Activated CD4-positive, alpha-beta T cell treated with anti-CD3 and anti-CD28 coated beads for 36 hours (primary cell): Measurements from ENCODE around the gene SUPT4H1. TPM values are rescaled to one million over a fixed set of nuclear protein-coding genes. Genes with fewer than 3 reads are reported as not detected.

Experiments used
- ATAC-seq: fragments of 200-7000 bp; cut with Tn5 transposase; one replicate; pipeline ENCODE4 v1.10.0; 2021; ENCODE audit warnings: mild to moderate bottlenecking, moderate library complexity
- CTCF ChIA-PET: fragments of 350-600 bp; sonication (Branson Sonifier 250); formaldehyde crosslinking; loops from one replicate; lab custom pipeline; 2021; ENCODE audit warnings: antibody characterized with exemption; lab: Charles Lee
- POLR2A ChIA-PET: fragments of 350-600 bp; sonication (Branson Sonifier 250); formaldehyde crosslinking; loops from one replicate; lab custom pipeline; 2021; ENCODE audit warnings: antibody characterized with exemption, inconsistent platforms; lab: Charles Lee
- DNase-seq: peaks from one replicate; pipeline ENCODE4 v3.0.0-alpha.2; 2020
- H3K27ac Mint-ChIP-seq: one replicate; pipeline ENCODE4 v1.8.0; 2021; ENCODE audit warnings: mixed read lengths
- H3K27me3 Mint-ChIP-seq: one replicate; pipeline ENCODE4 v1.8.0; 2021; ENCODE audit warnings: mixed read lengths
- H3K36me3 Mint-ChIP-seq: one replicate; pipeline ENCODE4 v1.8.0; 2021; ENCODE audit warnings: low read depth, mixed read lengths
- H3K4me1 Mint-ChIP-seq: one replicate; pipeline ENCODE4 v1.8.0; 2021; ENCODE audit warnings: mixed read lengths
- H3K4me3 Mint-ChIP-seq: one replicate; pipeline ENCODE4 v1.8.0; 2021; ENCODE audit warnings: mild to moderate bottlenecking, moderate library complexity, mixed read lengths
- H3K9me3 Mint-ChIP-seq: one replicate; pipeline ENCODE4 v1.8.0; 2021; ENCODE audit warnings: low read depth, mixed read lengths
- intact Hi-C, 2 experiments: fragments of 100-400 bp; cut with DNase I in 1 of 2; cut with micrococcal nuclease in 1 of 2; formaldehyde crosslinking; loops; one replicate each; pipeline versions ENCODE4 v1.14.2 to v1.15.1; 2022 to 2024; cut with DNase I, micrococcal nuclease
- total RNA-seq, 2 experiments: library from RNA; stranded (reverse); gene quantifications; one replicate each; pipeline ENCODE4 v1.2.3, GENCODE V29; 2021

Gene SUPT4H1
- total RNA-seq, 2 experiments from 2014 or later, result 106 to 129 TPM

DNA sequence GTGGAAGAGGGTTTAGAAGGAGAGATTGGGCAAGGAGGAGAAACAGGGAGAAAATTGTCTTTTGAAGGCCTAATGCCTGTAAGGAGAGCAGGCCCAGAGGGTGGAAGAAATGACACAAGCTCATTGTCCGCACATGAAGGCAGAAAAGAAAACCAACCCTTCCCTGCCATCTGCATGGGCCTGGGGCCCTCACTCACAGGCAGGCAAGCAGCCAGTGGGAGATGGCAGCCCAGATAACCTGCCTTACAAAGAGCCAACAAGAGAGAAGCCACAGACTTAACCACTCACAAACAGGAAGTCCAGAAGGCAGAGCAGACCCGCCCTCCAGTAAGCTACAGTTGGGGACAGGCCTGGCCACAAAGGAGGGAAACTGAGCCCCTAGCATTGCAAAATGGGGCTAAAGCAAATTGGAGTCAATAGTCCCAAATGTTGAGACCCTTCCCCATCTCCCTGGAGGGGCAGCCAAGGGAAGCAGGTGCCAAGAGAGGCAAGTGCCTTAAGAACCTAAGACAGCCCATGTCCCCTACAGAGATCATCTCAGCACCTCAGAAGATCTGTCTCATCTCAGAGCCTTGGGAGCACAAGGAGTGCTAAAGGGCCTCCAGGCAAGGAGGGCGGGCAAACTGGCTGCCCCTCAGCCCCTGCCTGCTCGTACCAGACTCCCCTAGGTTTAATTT lies 16.1 kb downstream of the SUPT4H1 start:
- ChIA-PET POLR2A (interaction anchor here (0.6 to 6.5 kb wide), 9 partner anchors 9 to 323 kb away, joined by 3 to 95 read pairs (median 4); partner anchors contain the start of genes RNF43 and SUPT4H1), CTCF (interaction anchor here (0.7 to 4.8 kb wide), 7 partner anchors 8 to 82 kb away, joined by 3 to 40 read pairs (median 18); partner anchors contain the start of genes RNF43 and SUPT4H1)
- intact Hi-C loops, result loop anchor here (5.0 to 10.0 kb wide), 10 partner anchors 254 to 1506 kb away; partner anchors contain the start of genes DYNLL2 (in 1 of the 2), MRPS23 (in 1 of the 2), PRR11 (in 1 of the 2) and PTRH2 (in 1 of the 2)
- peak overlapping the region; percentile 100 for H3K4me3 Mint-ChIP-seq
- no peaks in the 10 kb centered on the region for H3K9me3 Mint-ChIP-seq
- H3K4me1 Mint-ChIP-seq, result peaks cover 22% of the 10 kb centered on the region
- peak; percentile 86 for DNase-seq
- peak; percentile 16 for ATAC-seq
- H3K36me3 Mint-ChIP-seq, result peaks cover 69% of the 10 kb centered on the region
- peaks cover 2% of the 10 kb centered on the region for H3K27me3 Mint-ChIP-seq
- H3K27ac Mint-ChIP-seq, result peak overlapping the region; percentile 99

DNA sequence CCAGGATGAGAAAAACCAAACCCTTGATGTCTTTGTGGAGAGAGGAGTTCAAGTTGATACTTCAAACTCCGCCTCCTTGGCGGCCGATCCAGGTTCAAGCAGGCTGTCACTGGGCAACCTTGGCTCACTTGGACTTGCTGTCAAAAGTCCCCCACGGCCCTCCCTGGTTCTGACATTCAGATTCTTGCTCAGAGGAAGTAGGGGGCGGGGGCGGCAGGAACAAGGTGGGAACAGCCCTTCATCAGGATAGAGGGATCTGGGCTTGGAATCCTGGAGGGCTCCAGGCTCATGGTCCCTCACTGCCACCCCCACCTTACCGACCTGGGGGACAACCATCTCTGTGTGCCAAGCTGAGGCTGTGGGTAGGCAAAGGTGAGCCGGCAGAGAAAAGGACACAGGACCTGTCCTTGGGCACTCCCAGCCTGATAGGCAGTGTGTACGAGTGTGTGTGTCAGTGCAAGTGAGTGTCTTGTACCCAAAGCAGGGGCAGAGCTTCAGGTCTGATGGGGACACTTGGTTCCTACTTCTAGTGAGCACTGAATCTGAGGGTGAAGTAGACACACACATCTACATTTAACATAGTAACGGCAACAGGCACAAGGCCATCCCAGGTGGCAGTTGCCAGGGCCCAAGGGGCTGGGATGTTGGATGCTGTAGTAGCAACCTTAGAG lies 16.8 kb downstream of the SUPT4H1 start:
- H3K36me3 Mint-ChIP-seq, result peaks cover 69% of the 10 kb centered on the region
- H3K27me3 Mint-ChIP-seq, result peaks cover 2% of the 10 kb centered on the region
- H3K27ac Mint-ChIP-seq, result peak overlapping the region; percentile 99
- POLR2A ChIA-PET, result interaction anchor here (1.1 to 6.5 kb wide), 6 partner anchors 9 to 296 kb away, joined by 3 to 95 read pairs (median 4); partner anchors contain the start of genes RNF43 and SUPT4H1
- ATAC-seq (no peak), DNase-seq (peak; percentile 79)
- H3K4me1 Mint-ChIP-seq, result peaks cover 19% of the 10 kb centered on the region
- no peaks in the 10 kb centered on the region for H3K9me3 Mint-ChIP-seq
- H3K4me3 Mint-ChIP-seq, result peak overlapping the region; percentile 100
- intact Hi-C loops, result loop anchor here (5.0 to 10.0 kb wide), 10 partner anchors 253 to 1507 kb away; partner anchors contain the start of genes DYNLL2 (in 1 of the 2), MRPS23 (in 1 of the 2), PRR11 (in 1 of the 2) and PTRH2 (in 1 of the 2)
- CTCF ChIA-PET, result interaction anchor here (0.7 to 4.0 kb wide), 5 partner anchors 9 to 82 kb away, joined by 3 to 40 read pairs (median 18); partner anchors contain the start of genes RNF43 and SUPT4H1

DNA sequence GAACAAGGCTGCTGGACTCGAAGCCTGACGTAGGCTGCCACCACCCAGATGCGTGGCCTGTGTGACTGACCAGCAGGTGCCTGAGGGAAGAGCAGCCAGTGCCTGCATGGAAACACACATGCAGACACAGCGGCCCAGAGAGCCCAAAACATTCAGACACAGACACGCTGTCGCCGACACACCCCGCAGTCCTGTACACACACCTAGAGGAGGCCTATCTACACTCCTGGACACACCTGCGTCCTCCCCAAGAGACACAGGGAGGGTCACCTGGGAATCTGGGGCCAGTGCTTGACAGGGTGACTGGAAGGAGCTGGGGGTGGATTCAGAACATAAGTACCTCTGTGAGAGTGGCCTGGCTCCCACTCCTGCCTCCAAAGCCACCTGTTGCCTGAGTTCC lies 17.3 kb downstream of the SUPT4H1 start:
- DNase-seq, result peak; percentile 45
- peaks cover 67% of the 10 kb centered on the region for H3K36me3 Mint-ChIP-seq
- ChIA-PET CTCF (interaction anchor here (1.3 to 4.0 kb wide), 4 partner anchors 9 to 18 kb away, joined by 7 to 40 read pairs (median 8); partner anchors contain the start of gene SUPT4H1), POLR2A (interaction anchor here (2.5 to 6.5 kb wide), 4 partner anchors 8 to 18 kb away, joined by 21 to 172 read pairs (median 76); partner anchors contain the start of gene SUPT4H1)
- H3K4me3 Mint-ChIP-seq, result peak overlapping the region; percentile 100
- ATAC-seq, result no peak
- peaks cover 2% of the 10 kb centered on the region for H3K27me3 Mint-ChIP-seq
- H3K4me1 Mint-ChIP-seq, result peaks cover 16% of the 10 kb centered on the region
- intact Hi-C loops, result loop anchor here (5.0 to 10.0 kb wide), 10 partner anchors 252 to 1508 kb away; partner anchors contain the start of genes DYNLL2 (in 1 of the 2), MRPS23 (in 1 of the 2), PRR11 (in 1 of the 2) and PTRH2 (in 1 of the 2)
- H3K9me3 Mint-ChIP-seq, result no peaks in the 10 kb centered on the region
- H3K27ac Mint-ChIP-seq, result peak overlapping the region; percentile 99

DNA sequence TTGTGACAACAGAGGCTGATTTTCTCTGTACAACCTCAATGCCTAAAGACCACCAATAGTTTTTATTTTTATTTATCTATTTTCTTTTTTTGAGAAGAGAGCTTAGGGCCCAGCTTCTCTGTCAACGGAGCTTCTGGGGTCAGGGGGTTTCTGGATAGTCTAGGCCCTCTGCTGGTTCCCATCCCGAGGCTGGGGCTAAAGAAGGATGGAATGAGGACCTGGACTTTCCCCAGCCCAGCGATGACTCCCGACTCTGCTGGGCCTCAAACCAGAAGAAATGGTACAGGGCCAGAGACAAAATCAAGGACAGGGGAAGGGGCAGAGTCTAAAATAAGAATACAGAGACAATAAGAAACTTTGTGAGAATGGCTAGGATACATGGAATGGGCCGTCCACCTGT lies 17.7 kb downstream of the SUPT4H1 start:
- H3K36me3 Mint-ChIP-seq, result peaks cover 67% of the 10 kb centered on the region
- peaks cover 19% of the 10 kb centered on the region for H3K4me1 Mint-ChIP-seq
- H3K27me3 Mint-ChIP-seq, result peaks cover 2% of the 10 kb centered on the region
- ChIA-PET POLR2A (interaction anchor here (4.5 to 4.8 kb wide), 2 partner anchors 8 to 18 kb away, joined by 56 to 172 read pairs; partner anchors contain the start of gene SUPT4H1), CTCF (interaction anchor here (1.8 to 4.0 kb wide), 3 partner anchors 9 to 18 kb away, joined by 7 to 40 read pairs (median 9); partner anchors contain the start of gene SUPT4H1)
- H3K27ac Mint-ChIP-seq, result peak overlapping the region; percentile 99
- DNase-seq (no peak), ATAC-seq (no peak)
- H3K9me3 Mint-ChIP-seq, result no peaks in the 10 kb centered on the region
- H3K4me3 Mint-ChIP-seq, result peak overlapping the region; percentile 100
- intact Hi-C loops, result loop anchor here (10.0 kb wide), 4 partner anchors 301 to 1371 kb away; partner anchors contain the start of genes MRPS23 (in 1 of the 2), PRR11 (in 1 of the 2), PTRH2 (in 1 of the 2) and SKA2 (in 1 of the 2)

DNA sequence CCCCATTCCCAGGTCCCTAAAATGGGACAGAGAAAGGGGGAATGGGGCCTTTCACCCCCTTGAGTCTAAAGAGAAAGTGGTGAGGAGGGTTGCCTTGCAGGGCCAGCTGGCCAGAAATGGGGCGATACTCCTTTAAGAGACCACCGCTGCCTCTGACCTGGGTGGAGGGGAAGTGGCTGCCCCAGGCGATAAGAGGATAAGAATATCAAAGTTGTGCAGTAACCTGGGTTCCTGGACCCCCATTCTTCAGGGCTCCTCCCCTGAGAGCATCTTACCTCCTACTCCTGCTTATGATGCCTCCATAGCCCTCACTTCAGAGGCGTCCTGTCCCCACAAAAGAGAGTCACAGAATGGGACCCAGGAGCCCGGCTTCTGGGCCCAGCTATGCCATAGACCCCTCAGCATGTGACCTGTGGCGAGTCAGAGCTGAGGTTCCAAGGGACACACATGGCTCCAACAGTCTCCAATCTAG lies 18.2 kb downstream of the SUPT4H1 start:
- peaks cover 2% of the 10 kb centered on the region for H3K27me3 Mint-ChIP-seq
- intact Hi-C loops, result loop anchor here (10.0 kb wide), 4 partner anchors 301 to 1371 kb away; partner anchors contain the start of genes MRPS23 (in 1 of the 2), PRR11 (in 1 of the 2), PTRH2 (in 1 of the 2) and SKA2 (in 1 of the 2)
- ATAC-seq, result no peak

DNA sequence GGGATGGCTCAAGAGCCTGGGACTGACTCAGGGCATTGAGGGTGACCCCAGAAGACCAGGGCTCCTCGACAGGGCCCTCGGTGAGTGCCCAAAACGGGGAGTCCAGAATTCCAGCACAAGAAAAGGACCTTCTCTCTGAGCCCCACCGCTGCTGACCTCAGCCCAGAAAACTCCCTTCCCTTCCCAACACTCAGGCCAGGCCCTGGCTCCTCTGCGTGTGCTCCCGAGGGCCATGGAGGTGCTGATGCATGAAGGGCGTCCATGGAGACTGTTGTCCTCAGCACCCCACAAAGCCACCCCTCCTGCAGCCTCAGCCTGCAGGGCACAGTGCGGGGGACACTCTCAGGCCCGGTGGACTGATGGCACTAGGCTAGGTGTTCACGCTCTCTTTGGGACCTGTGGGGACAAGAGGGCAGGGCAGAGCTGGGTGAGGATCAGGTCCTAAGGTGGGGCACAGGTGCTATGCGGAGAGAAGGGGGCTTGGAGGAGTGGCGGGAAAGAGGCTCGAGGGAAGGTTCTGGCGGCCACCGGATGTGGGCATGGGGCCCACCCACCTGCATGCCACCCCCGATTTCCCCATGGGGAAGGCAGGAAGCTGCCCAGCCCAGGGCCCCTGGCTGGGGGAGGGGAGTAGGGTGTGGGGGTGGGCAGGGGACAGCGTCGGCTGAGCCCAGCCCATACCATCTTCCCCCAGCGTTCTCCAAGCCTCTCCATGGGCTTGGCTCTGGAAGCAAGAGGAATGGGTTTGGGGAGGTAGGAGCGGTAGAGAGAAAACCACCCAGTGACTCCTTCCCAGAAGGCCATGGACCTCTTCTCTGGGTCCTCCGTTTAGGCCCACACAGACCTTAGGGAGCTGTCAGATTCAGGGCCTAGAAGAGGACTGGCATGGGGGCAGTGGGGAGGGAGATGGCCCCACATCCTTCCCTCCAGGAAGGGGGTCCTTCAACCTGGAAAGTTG lies 18.9 kb downstream of the SUPT4H1 start:
- DNase-seq (peak; percentile 86), ATAC-seq (no peak)
- Mint-ChIP-seq H3K27ac (peak overlapping the region; percentile 99), H3K4me3 (peak overlapping the region; percentile 100), H3K36me3 (peaks cover 70% of the 10 kb centered on the region), H3K4me1 (peaks cover 30% of the 10 kb centered on the region), H3K27me3 (peaks cover 2% of the 10 kb centered on the region), H3K9me3 (no peaks in the 10 kb centered on the region)
- intact Hi-C loops, result loop anchor here (10.0 kb wide), 4 partner anchors 302 to 1372 kb away; partner anchors contain the start of genes MRPS23 (in 1 of the 2), PRR11 (in 1 of the 2), PTRH2 (in 1 of the 2) and SKA2 (in 1 of the 2)
- POLR2A ChIA-PET, result interaction anchor here (0.7 to 4.8 kb wide), 13 partner anchors 10 to 1560 kb away, joined by 3 to 172 read pairs (median 6); partner anchors contain the start of genes RNF43, RPS6KB1, SRSF1 and SUPT4H1
- CTCF ChIA-PET, result interaction anchor here (0.8 to 4.0 kb wide), 8 partner anchors 8 to 85 kb away, joined by 3 to 40 read pairs (median 6); partner anchors contain the start of genes RNF43 and SUPT4H1

More for the DNA sequence above, 18.2 kb downstream of the SUPT4H1 start:
- Mint-ChIP-seq H3K36me3 (peaks cover 67% of the 10 kb centered on the region), H3K27ac (peak overlapping the region; percentile 99), H3K4me3 (peak overlapping the region; percentile 100), H3K4me1 (peaks cover 24% of the 10 kb centered on the region), H3K9me3 (no peaks in the 10 kb centered on the region)
- peak; percentile 46 for DNase-seq
- ChIA-PET CTCF (interaction anchor here (0.8 to 4.0 kb wide), 4 partner anchors 10 to 83 kb away, joined by 3 to 40 read pairs (median 8); partner anchors contain the start of gene SUPT4H1), POLR2A (interaction anchor here (0.8 to 4.8 kb wide), 5 partner anchors 9 to 297 kb away, joined by 3 to 172 read pairs (median 15); partner anchors contain the start of genes RNF43 and SUPT4H1)

DNA sequence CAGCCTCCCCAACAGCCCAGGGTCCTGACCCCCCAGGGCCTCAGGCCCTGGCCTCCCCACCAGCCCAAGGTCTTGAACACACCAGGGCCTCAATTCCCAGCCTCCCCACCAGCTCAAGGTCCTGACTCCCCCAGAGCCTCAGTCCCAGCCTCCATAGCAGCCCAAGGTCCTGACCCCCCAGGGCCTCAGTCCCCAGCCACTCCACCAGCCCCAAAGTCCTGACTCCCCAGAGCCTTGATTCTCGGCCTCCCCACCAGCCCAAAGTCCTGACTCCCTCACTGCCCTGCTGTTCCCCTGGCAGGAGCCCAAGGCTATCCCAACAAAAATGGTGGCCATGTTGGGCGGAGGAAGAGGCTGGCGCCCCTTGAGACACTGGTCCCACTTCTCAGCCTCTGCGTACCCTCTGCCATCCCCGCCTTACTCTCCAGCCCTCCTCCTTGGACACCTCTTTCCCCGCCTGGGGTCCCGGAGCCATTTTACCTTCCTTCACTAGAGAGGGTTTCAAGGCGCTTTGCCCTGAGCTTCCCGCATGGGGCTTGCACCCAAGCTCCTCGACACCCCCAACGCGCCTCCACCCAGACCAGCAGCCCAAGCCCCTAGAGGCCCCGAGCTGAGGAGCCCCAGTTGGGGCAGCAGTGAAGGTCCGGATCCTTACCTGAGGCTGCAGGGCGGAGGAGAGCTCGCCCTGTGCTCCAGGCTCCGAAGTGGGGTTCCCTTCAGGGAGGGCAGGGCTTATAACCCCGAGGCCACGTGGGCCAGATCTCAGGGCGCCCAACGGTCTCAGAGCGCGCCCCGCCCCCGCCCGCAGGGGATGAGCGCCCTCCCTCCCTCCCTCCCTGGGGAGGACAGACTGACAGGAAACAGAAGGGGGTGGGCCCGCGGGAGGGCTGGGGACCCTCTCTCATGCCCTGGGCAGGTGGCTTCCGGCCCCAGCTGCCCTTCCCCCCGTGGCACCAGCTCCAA lies 19.9 kb downstream of the SUPT4H1 start:
- Mint-ChIP-seq H3K27me3 (peaks cover 2% of the 10 kb centered on the region), H3K4me3 (peak overlapping the region; percentile 100), H3K36me3 (peaks cover 66% of the 10 kb centered on the region), H3K9me3 (no peaks in the 10 kb centered on the region), H3K27ac (peak overlapping the region; percentile 100), H3K4me1 (peaks cover 36% of the 10 kb centered on the region)
- ATAC-seq, result peak; percentile 4
- POLR2A ChIA-PET, result interaction anchor here (0.7 to 4.8 kb wide), 12 partner anchors 9 to 1561 kb away, joined by 3 to 172 read pairs (median 6); partner anchors contain the start of genes RNF43, RPS6KB1, SRSF1 and SUPT4H1
- intact Hi-C loops, result loop anchor here (10.0 kb wide), 4 partner anchors 303 to 1373 kb away; partner anchors contain the start of genes MRPS23 (in 1 of the 2), PRR11 (in 1 of the 2), PTRH2 (in 1 of the 2) and SKA2 (in 1 of the 2)
- peak; percentile 97 for DNase-seq
- CTCF ChIA-PET, result interaction anchor here (1.0 to 2.8 kb wide), 6 partner anchors 9 to 86 kb away, joined by 3 to 22 read pairs (median 6); partner anchors contain the start of genes RNF43 and SUPT4H1
